NCI-H1105 treated with DMSO at 0.1 percent for 48 hours (cell line): ENCODE measurements around the gene ARNT2.
"Not testable (repeated sequence)": the region's sequence is repeated elsewhere in the genome, so short reads cannot be mapped to it uniquely, and the experiment has no call there.

Source experiments
- DNase-seq: peaks from one replicate; lab custom pipeline; 2025; lab: John Stamatoyannopoulos, UW

The ARNT2 gene

GRCh38 chr15:80404057-80404760 lies at the start of gene ARNT2:
TSS of gene ARNT2 (plus strand) at chr15:80404382. CDS start at chr15:80404516, 134 bp downstream.
- DNase-seq, result peak; percentile 35

- no peak for DNase-seq
Observed at GRCh38 chr15:80367094-80367493, 37.1 kb upstream of the ARNT2 start.

- no peak for DNase-seq
Observed at GRCh38 chr15:80367661-80368060, 36.5 kb upstream of the ARNT2 start.

- DNase-seq, result no peak
Observed at GRCh38 chr15:80371924-80372323, 32.3 kb upstream of the ARNT2 start.

GRCh38 chr15:80374441-80374840 lies 29.7 kb upstream of the ARNT2 start:
- DNase-seq, result no peak

- no peak for DNase-seq
Observed at GRCh38 chr15:80375968-80376891, 28.0 kb upstream of the ARNT2 start.

- no peak for DNase-seq
Observed at GRCh38 chr15:80379693-80380092, 24.5 kb upstream of the ARNT2 start.

GRCh38 chr15:80380154-80380553 lies 24.0 kb upstream of the ARNT2 start:
- DNase-seq, result no peak

- no peak for DNase-seq
Observed at GRCh38 chr15:80382285-80382684, 21.9 kb upstream of the ARNT2 start.

- DNase-seq, result no peak
Observed at GRCh38 chr15:80384432-80384831, 19.8 kb upstream of the ARNT2 start.

GRCh38 chr15:80386151-80386550 lies 18.0 kb upstream of the ARNT2 start:
- DNase-seq, result no peak

GRCh38 chr15:80388326-80388725 lies 15.9 kb upstream of the ARNT2 start:
- DNase-seq, result no peak

GRCh38 chr15:80389370-80389769 lies 14.8 kb upstream of the ARNT2 start:
- DNase-seq, result no peak

GRCh38 chr15:80390942-80391341 lies 13.2 kb upstream of the ARNT2 start:
- not testable (repeated sequence) for DNase-seq

- DNase-seq, result no peak
Observed at GRCh38 chr15:80395616-80396015, 8.6 kb upstream of the ARNT2 start.

- no peak for DNase-seq
Observed at GRCh38 chr15:80396096-80396495, 8.1 kb upstream of the ARNT2 start.

GRCh38 chr15:80399508-80399907 lies 4.7 kb upstream of the ARNT2 start:
- DNase-seq, result no peak

GRCh38 chr15:80401456-80401855 lies 2.7 kb upstream of the ARNT2 start:
- DNase-seq, result no peak

GRCh38 chr15:80402339-80402738 lies 1.8 kb upstream of the ARNT2 start:
- DNase-seq, result no peak

GRCh38 chr15:80403712-80404056 lies 498 bp upstream of the ARNT2 start:
- DNase-seq, result peak; percentile 34

- peak; percentile 26 for DNase-seq
Observed at GRCh38 chr15:80404761-80405553, 775 bp downstream of the ARNT2 start.

- no peak for DNase-seq
Observed at GRCh38 chr15:80405554-80405850, 1.3 kb downstream of the ARNT2 start.

GRCh38 chr15:80405970-80406369 lies 1.8 kb downstream of the ARNT2 start:
- DNase-seq, result no peak
